ENCODE measurements around the gene TMA7.

TMA7 gene

GRCh38 chr3:48405343-48405881 is 34.6 kb upstream of the TMA7 start:
- Mint-ChIP-seq H3K36me3 (no peaks in the 10 kb centered on the region), H3K27ac (no peak overlapping the region), H3K4me3 (no peak overlapping the region), H3K4me1 (ENCODE audit: low read depth) (no peaks in the 10 kb centered on the region), H3K9me3 (ENCODE audit: low read depth) (no peaks in the 10 kb centered on the region), H3K27me3 (no peaks in the 10 kb centered on the region)

GRCh38 chr3:48405971-48406370 is 34.1 kb upstream of the TMA7 start:
- H3K36me3 Mint-ChIP-seq, result no peaks in the 10 kb centered on the region
- H3K27ac Mint-ChIP-seq, result no peak overlapping the region
- no peaks in the 10 kb centered on the region for H3K27me3 Mint-ChIP-seq
- no peak overlapping the region for H3K4me3 Mint-ChIP-seq
- no peaks in the 10 kb centered on the region for H3K9me3 Mint-ChIP-seq (ENCODE audit: low read depth)
- no peaks in the 10 kb centered on the region for H3K4me1 Mint-ChIP-seq (ENCODE audit: low read depth)

DNA sequence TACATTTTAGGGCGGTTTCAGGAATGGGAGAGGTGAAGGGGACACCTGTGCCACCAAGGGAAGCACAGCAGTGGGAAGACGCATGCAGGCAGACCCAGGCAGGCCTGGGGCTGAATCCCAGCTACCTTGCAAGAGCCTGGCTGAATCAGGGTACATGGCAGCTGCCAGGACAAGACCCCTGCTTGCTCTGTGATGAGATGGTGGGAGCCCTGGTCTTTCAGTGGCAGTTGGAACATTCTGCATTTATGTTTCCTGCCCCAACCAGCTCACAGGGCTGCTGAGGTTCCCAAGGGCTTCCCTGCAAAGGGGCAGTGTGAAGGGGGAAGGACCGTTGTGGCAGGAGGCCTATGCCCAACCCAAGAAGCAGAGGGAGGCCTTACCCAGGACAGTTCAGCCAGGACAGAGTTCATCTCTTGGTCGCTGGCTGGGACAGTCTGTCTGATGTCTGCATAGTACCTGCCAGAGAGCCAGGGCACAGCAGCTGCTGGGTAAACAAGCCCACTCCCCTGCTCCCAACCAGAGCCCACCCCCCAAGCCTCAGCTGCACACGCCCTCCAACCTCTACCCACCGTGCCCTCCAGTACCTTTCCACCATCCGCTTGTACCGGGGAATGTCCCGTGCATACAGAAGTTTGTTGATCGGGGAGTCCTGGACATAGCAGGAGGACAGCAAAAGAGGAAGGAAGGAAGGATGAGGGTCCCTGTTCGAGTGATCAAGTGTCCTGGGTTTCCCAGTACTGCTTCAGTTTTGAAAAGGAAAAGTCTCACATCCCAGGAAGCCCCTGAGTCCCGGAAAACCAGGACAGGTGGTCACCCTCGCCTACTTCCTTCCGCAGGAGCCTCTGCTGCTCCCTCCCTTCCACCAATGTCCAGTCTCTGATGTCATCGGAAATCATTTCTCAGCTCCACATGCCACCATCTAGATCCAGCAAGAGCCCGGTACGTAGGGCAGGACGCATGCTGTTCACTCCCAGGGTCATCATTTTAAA is 33.3 kb upstream of the TMA7 start:
- no peaks in the 10 kb centered on the region for H3K9me3 Mint-ChIP-seq (ENCODE audit: low read depth)
- no peaks in the 10 kb centered on the region for H3K4me1 Mint-ChIP-seq (ENCODE audit: low read depth)
- H3K27ac Mint-ChIP-seq, result no peak overlapping the region
- H3K27me3 Mint-ChIP-seq, result no peaks in the 10 kb centered on the region
- no peaks in the 10 kb centered on the region for H3K36me3 Mint-ChIP-seq
- H3K4me3 Mint-ChIP-seq, result no peak overlapping the region

GRCh38 chr3:48407542-48408099 is 32.4 kb upstream of the TMA7 start:
- H3K4me1 Mint-ChIP-seq (ENCODE audit: low read depth), result no peaks in the 10 kb centered on the region
- H3K4me3 Mint-ChIP-seq, result no peak overlapping the region
- no peak overlapping the region for H3K27ac Mint-ChIP-seq
- H3K27me3 Mint-ChIP-seq, result no peaks in the 10 kb centered on the region
- H3K9me3 Mint-ChIP-seq (ENCODE audit: low read depth), result no peaks in the 10 kb centered on the region
- H3K36me3 Mint-ChIP-seq, result no peaks in the 10 kb centered on the region

DNA sequence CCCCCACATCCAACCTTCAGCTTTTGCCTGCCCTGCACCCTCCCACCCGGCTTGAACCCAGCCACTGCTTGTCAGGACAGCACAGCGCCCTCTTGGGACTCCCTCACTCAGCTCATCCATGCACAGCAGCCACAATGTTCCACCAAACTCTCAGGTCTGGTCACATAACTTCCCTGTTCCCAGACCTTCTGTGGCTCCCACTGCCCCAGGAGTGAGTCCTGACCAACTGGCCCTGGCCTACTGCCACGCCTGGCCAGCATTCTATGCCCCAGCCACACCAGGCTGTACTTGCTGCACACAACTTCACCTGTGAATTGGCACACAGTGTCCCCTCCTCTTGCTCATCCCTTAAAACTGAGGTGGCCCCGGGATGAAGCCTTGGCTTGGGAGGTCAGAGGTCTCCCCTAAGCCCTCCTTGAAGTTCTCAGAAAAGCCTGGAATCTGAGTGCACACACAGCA is 31.2 kb upstream of the TMA7 start:
- no peaks in the 10 kb centered on the region for H3K36me3 Mint-ChIP-seq
- no peaks in the 10 kb centered on the region for H3K4me1 Mint-ChIP-seq (ENCODE audit: low read depth)
- no peaks in the 10 kb centered on the region for H3K27me3 Mint-ChIP-seq
- no peak overlapping the region for H3K4me3 Mint-ChIP-seq
- no peak overlapping the region for H3K27ac Mint-ChIP-seq
- H3K9me3 Mint-ChIP-seq (ENCODE audit: low read depth), result no peaks in the 10 kb centered on the region

GRCh38 chr3:48409291-48410201 is 30.5 kb upstream of the TMA7 start:
- H3K9me3 Mint-ChIP-seq (ENCODE audit: low read depth), result no peaks in the 10 kb centered on the region
- H3K36me3 Mint-ChIP-seq, result no peaks in the 10 kb centered on the region
- H3K4me1 Mint-ChIP-seq (ENCODE audit: low read depth), result no peaks in the 10 kb centered on the region
- no peak overlapping the region for H3K27ac Mint-ChIP-seq
- no peak overlapping the region for H3K4me3 Mint-ChIP-seq
- no peaks in the 10 kb centered on the region for H3K27me3 Mint-ChIP-seq

GRCh38 chr3:48410205-48411040 is 29.6 kb upstream of the TMA7 start:
- Mint-ChIP-seq H3K27me3 (no peaks in the 10 kb centered on the region), H3K4me3 (no peak overlapping the region), H3K27ac (no peak overlapping the region)

GRCh38 chr3:48411041-48411588 is 28.9 kb upstream of the TMA7 start:
- H3K4me3 Mint-ChIP-seq, result no peak overlapping the region
- H3K4me1 Mint-ChIP-seq (ENCODE audit: low read depth), result no peaks in the 10 kb centered on the region
- no peaks in the 10 kb centered on the region for H3K9me3 Mint-ChIP-seq (ENCODE audit: low read depth)
- H3K27me3 Mint-ChIP-seq, result no peaks in the 10 kb centered on the region
- H3K36me3 Mint-ChIP-seq, result no peaks in the 10 kb centered on the region
- no peak overlapping the region for H3K27ac Mint-ChIP-seq

More at GRCh38 chr3:48410205-48411040, 29.6 kb upstream of the TMA7 start:
- no peaks in the 10 kb centered on the region for H3K9me3 Mint-ChIP-seq (ENCODE audit: low read depth)
- no peaks in the 10 kb centered on the region for H3K36me3 Mint-ChIP-seq
- no peaks in the 10 kb centered on the region for H3K4me1 Mint-ChIP-seq (ENCODE audit: low read depth)

GRCh38 chr3:48411606-48412374 is 28.3 kb upstream of the TMA7 start:
- Mint-ChIP-seq H3K27ac (no peak overlapping the region), H3K9me3 (ENCODE audit: low read depth) (no peaks in the 10 kb centered on the region), H3K27me3 (no peaks in the 10 kb centered on the region), H3K4me3 (no peak overlapping the region), H3K36me3 (no peaks in the 10 kb centered on the region), H3K4me1 (ENCODE audit: low read depth) (no peaks in the 10 kb centered on the region)

DNA sequence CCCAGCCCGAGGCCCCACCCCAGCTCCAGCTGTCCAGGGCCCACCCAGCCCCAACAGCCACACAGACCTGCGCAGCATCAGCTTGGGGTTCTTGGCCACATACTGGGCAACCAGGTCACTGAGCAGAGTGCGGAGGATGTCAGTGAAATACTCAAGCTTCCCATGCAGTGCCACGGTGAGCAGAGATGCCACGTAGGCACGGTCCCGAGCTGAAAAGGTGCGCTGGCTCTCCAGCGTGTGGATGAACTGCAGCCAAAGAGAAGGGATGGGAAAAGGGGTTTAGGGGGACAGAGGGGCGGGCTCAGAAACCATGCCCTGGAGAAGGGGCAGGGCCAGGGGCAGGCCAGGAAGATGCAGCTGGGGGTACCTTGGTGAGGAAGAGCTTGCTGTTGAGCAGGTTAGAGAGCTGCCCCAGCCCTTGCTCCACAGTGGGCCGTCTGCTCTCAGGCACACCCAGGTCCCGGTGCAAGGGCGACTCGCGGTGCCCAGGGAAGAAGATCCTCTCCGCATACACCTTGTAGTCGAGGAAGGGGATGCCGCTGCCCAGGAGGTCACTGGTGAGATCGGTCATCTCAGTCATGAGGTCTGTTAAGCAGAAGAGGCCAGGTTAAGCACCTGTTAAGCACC is 27.6 kb upstream of the TMA7 start:
- H3K4me1 Mint-ChIP-seq (ENCODE audit: low read depth), result no peaks in the 10 kb centered on the region
- H3K4me3 Mint-ChIP-seq, result no peak overlapping the region
- H3K27ac Mint-ChIP-seq, result no peak overlapping the region
- H3K9me3 Mint-ChIP-seq (ENCODE audit: low read depth), result no peaks in the 10 kb centered on the region
- H3K27me3 Mint-ChIP-seq, result no peaks in the 10 kb centered on the region
- H3K36me3 Mint-ChIP-seq, result no peaks in the 10 kb centered on the region

- H3K4me1 Mint-ChIP-seq (ENCODE audit: low read depth), result no peaks in the 10 kb centered on the region
- no peak overlapping the region for H3K27ac Mint-ChIP-seq
- no peak overlapping the region for H3K4me3 Mint-ChIP-seq
- H3K9me3 Mint-ChIP-seq (ENCODE audit: low read depth), result no peaks in the 10 kb centered on the region
- H3K27me3 Mint-ChIP-seq, result no peaks in the 10 kb centered on the region
- H3K36me3 Mint-ChIP-seq, result no peaks in the 10 kb centered on the region
These were observed 27.0 kb upstream of the TMA7 start for GRCh38 chr3:48413086-48413485.

GRCh38 chr3:48413611-48414010 is 26.4 kb upstream of the TMA7 start:
- H3K27ac Mint-ChIP-seq, result no peak overlapping the region
- H3K4me1 Mint-ChIP-seq (ENCODE audit: low read depth), result no peaks in the 10 kb centered on the region
- H3K9me3 Mint-ChIP-seq (ENCODE audit: low read depth), result no peaks in the 10 kb centered on the region
- no peaks in the 10 kb centered on the region for H3K27me3 Mint-ChIP-seq
- no peaks in the 10 kb centered on the region for H3K36me3 Mint-ChIP-seq
- no peak overlapping the region for H3K4me3 Mint-ChIP-seq
